ENCODE measurements around the gene PRKCZ. TPM values are rescaled to one million over a fixed set of nuclear protein-coding genes. Genes with fewer than 3 reads are reported as not detected.

PRKCZ gene
- total RNA-seq, 3 donors from 2014 or later (not counting 1 experiment from before 2014, with no cell fraction given) = 25.1 to 37.1 (median 30.5) TPM

DNA sequence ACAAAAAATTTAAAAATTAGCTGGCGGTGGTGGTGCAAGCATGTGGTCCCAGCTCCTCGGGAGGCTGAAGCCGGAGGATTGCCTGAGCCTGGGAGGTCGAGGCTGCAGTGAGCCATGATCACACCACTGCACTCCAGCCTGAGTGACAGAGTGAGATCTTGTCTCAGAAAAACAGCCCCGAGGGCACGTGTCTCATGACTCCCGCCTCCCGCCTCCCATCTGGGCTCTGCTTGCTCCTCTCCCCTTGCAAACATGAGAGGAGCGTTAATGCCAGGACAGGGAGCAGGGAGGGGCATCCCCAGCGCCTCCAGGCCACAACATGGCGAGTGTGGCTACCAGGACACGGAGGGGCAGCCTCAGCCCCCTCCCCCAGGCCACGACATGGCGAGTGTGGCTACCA, 116.0 kb downstream of the PRKCZ start:
- intact Hi-C loops (cut with micrococcal nuclease) = no loop called here
- WGBS (ENCODE audit: insufficient coverage) = 80% methylated on average over 14 of the region's 14 CpGs
- H3K4me3 ChIP-seq (ENCODE audit: low read length) = no peak overlapping the region
- Mint-ChIP-seq H3K36me3 (no peaks in the 10 kb centered on the region), H3K27ac (no peak overlapping the region), H3K4me3 (no peak overlapping the region), H3K4me1 (peaks cover 0 to 4% of the 10 kb centered on the region in 2 donors), H3K9me3 (no peaks in the 10 kb centered on the region), H3K27me3 (ENCODE audit: low read depth in 2 of 2) (no peaks in the 10 kb centered on the region)
- no peak overlapping the region for H3K27ac ChIP-seq (ENCODE audit: low read length)
- H3K27me3 ChIP-seq (ENCODE audit: control insufficient read depth, insufficient read depth, low read length) = no peaks in the 10 kb centered on the region
- DNase-seq = no peak
- no peak for ATAC-seq
- no peaks in the 10 kb centered on the region for H3K9me3 ChIP-seq (ENCODE audit: control insufficient read depth, insufficient read depth, low read length)
- TF ChIP-seq, protein P1, sequence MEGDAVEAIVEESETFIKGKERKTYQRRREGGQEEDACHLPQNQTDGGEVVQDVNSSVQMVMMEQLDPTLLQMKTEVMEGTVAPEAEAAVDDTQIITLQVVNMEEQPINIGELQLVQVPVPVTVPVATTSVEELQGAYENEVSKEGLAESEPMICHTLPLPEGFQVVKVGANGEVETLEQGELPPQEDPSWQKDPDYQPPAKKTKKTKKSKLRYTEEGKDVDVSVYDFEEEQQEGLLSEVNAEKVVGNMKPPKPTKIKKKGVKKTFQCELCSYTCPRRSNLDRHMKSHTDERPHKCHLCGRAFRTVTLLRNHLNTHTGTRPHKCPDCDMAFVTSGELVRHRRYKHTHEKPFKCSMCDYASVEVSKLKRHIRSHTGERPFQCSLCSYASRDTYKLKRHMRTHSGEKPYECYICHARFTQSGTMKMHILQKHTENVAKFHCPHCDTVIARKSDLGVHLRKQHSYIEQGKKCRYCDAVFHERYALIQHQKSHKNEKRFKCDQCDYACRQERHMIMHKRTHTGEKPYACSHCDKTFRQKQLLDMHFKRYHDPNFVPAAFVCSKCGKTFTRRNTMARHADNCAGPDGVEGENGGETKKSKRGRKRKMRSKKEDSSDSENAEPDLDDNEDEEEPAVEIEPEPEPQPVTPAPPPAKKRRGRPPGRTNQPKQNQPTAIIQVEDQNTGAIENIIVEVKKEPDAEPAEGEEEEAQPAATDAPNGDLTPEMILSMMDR (IDR thresholded peaks at IDR 0.05) = no peak
- H3K36me3 ChIP-seq (ENCODE audit: control insufficient read depth, insufficient read depth, low read length) = peaks cover 3% of the 10 kb centered on the region
- peaks cover under 1% of the 10 kb centered on the region for H3K4me1 ChIP-seq (ENCODE audit: control insufficient read depth, insufficient read depth, low read length)

GRCh38 chr1:2166695-2167094, 116.5 kb downstream of the PRKCZ start:
- Histone ChIP-seq H3K4me3 (ENCODE audit: low read length) (no peak overlapping the region), H3K27me3 (ENCODE audit: control insufficient read depth, insufficient read depth, low read length) (no peaks in the 10 kb centered on the region), H3K4me1 (ENCODE audit: control insufficient read depth, insufficient read depth, low read length) (no peaks in the 10 kb centered on the region), H3K27ac (ENCODE audit: low read length) (no peak overlapping the region), H3K36me3 (ENCODE audit: control insufficient read depth, insufficient read depth, low read length) (peaks cover 3% of the 10 kb centered on the region), H3K9me3 (ENCODE audit: control insufficient read depth, insufficient read depth, low read length) (no peaks in the 10 kb centered on the region)
- H3K4me3 Mint-ChIP-seq = no peak overlapping the region
- WGBS (ENCODE audit: insufficient coverage) = 96% methylated on average over 9 of the region's 10 CpGs
- no peaks in the 10 kb centered on the region for H3K9me3 Mint-ChIP-seq
- DNase-seq = no peak
- H3K36me3 Mint-ChIP-seq = no peaks in the 10 kb centered on the region
- no peaks in the 10 kb centered on the region for H3K27me3 Mint-ChIP-seq (ENCODE audit: low read depth in 2 of 2)
- no peak for ATAC-seq
- H3K4me1 Mint-ChIP-seq = peaks cover 0 to 4% of the 10 kb centered on the region in 2 donors
- no peak overlapping the region for H3K27ac Mint-ChIP-seq
- intact Hi-C loops (cut with micrococcal nuclease) = no loop called here
- TF ChIP-seq, protein P1 (IDR thresholded peaks at IDR 0.05) = no peak

DNA sequence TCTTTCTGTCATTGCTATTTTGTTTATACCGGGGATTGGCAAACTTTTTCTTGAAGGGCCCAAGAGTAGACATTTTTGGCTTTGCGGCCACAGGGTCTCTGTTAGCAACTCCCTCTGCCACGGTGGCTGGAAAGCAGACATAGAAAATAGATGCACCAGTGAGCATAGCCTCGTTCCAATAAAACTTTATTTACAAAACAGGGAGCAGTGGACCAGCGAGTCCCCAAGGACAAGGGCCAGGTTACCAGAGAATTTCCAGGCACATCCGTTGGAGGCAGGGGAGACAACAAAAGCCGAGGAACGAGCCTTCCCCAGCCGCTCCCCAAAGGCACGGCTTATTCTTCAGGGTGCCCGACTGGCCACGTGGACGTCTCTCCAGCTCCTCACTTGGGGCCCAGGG, 117.9 kb downstream of the PRKCZ start:
- Mint-ChIP-seq H3K4me1 (no peaks in the 10 kb centered on the region), H3K27ac (no peak overlapping the region)
- WGBS (ENCODE audit: insufficient coverage) = 96% methylated on average over 13 of the region's 13 CpGs

GRCh38 chr1:2168535-2168934, 118.3 kb downstream of the PRKCZ start:
- intact Hi-C loops (cut with micrococcal nuclease) = no loop called here
- ATAC-seq (no peak), DNase-seq (no peak)
- TF ChIP-seq, protein P1 (IDR thresholded peaks at IDR 0.05) = no peak
- Mint-ChIP-seq H3K9me3 (no peaks in the 10 kb centered on the region), H3K4me3 (no peak overlapping the region), H3K4me1 (no peaks in the 10 kb centered on the region), H3K27ac (no peak overlapping the region), H3K27me3 (ENCODE audit: low read depth in 2 of 2) (no peaks in the 10 kb centered on the region), H3K36me3 (no peaks in the 10 kb centered on the region)
- no peaks in the 10 kb centered on the region for H3K9me3 ChIP-seq (ENCODE audit: control insufficient read depth, insufficient read depth, low read length)
- H3K4me1 ChIP-seq (ENCODE audit: control insufficient read depth, insufficient read depth, low read length) = no peaks in the 10 kb centered on the region
- no peaks in the 10 kb centered on the region for H3K36me3 ChIP-seq (ENCODE audit: control insufficient read depth, insufficient read depth, low read length)
- WGBS (ENCODE audit: insufficient coverage) = 94% methylated on average over 12 of the region's 12 CpGs
- no peaks in the 10 kb centered on the region for H3K27me3 ChIP-seq (ENCODE audit: control insufficient read depth, insufficient read depth, low read length)
- no peak overlapping the region for H3K27ac ChIP-seq (ENCODE audit: low read length)
- no peak overlapping the region for H3K4me3 ChIP-seq (ENCODE audit: low read length)

More for the DNA sequence above, 117.9 kb downstream of the PRKCZ start:
- TF ChIP-seq, protein P1 (IDR thresholded peaks at IDR 0.05) = no peak
- no peak overlapping the region for H3K4me3 ChIP-seq (ENCODE audit: low read length)
- no peaks in the 10 kb centered on the region for H3K4me1 ChIP-seq (ENCODE audit: control insufficient read depth, insufficient read depth, low read length)
- intact Hi-C loops (cut with micrococcal nuclease) = no loop called here
- H3K27me3 Mint-ChIP-seq (ENCODE audit: low read depth in 2 of 2) = no peaks in the 10 kb centered on the region
- H3K27me3 ChIP-seq (ENCODE audit: control insufficient read depth, insufficient read depth, low read length) = no peaks in the 10 kb centered on the region
- H3K9me3 ChIP-seq (ENCODE audit: control insufficient read depth, insufficient read depth, low read length) = no peaks in the 10 kb centered on the region
- H3K9me3 Mint-ChIP-seq = no peaks in the 10 kb centered on the region
- H3K27ac ChIP-seq (ENCODE audit: low read length) = no peak overlapping the region
- ATAC-seq (no peak), DNase-seq (no peak)
- H3K36me3 ChIP-seq (ENCODE audit: control insufficient read depth, insufficient read depth, low read length) = peaks cover 1% of the 10 kb centered on the region
- no peaks in the 10 kb centered on the region for H3K36me3 Mint-ChIP-seq
- no peak overlapping the region for H3K4me3 Mint-ChIP-seq
